CMK (cell line): ENCODE data around the gene LEFTY1.
"Not testable (repeated sequence)": the region's sequence is repeated elsewhere in the genome, so short reads cannot be mapped to it uniquely, and the experiment has no call there.

Experiments
- DNase-seq: peaks from one replicate; pipeline ENCODE4 v3.0.0-alpha.2; 2010; ENCODE audit warnings: low read depth

Gene LEFTY1

DNA sequence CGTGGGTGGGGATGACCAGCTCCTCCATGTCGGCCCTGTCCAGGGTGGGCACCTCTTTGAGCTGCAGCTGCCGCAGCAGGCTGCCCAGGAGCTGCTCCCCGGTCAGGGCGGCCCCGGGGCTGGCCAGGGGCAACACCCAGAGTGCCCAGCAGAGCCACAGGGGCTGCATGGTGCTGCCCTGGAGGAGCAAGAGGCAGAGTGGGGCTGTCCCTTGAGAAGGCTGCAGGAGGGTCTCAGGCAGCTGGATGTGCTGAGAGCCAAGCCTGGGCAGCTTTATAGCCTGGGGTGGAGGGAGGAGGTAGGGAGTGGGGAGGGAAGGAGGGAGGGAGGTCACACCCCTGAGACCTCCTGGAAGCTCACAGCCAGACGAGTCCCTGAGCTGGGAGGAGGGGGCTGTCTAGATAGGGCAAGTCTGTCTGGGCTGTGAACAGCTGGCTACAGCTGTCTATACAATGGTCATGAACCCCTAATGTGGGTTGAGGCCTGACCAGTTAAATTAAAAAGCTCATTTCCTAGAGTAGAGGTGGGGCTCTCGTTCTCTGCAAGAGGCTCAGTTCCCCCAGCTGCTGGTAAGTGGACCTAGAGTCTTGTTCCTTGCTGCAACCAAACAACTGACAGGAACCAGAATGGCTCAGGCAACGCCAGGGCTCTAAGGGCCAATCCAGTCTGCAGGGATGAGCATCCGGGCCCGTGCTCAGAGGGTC lies at the start of gene LEFTY1:
Gene LEFTY1 (minus strand): TSS at position 249 of the 704 bp plus-strand sequence. CDS start 80 bp downstream, at position 169.
- DNase-seq, result no peak

GRCh38 chr1:225937048-225937968 lies 48.4 kb upstream of the LEFTY1 start:
- no peak for DNase-seq

- no peak for DNase-seq
These were observed 47.6 kb upstream of the LEFTY1 start for GRCh38 chr1:225936523-225936922.

GRCh38 chr1:225936086-225936485 lies 47.1 kb upstream of the LEFTY1 start:
- not testable (repeated sequence) for DNase-seq

DNA sequence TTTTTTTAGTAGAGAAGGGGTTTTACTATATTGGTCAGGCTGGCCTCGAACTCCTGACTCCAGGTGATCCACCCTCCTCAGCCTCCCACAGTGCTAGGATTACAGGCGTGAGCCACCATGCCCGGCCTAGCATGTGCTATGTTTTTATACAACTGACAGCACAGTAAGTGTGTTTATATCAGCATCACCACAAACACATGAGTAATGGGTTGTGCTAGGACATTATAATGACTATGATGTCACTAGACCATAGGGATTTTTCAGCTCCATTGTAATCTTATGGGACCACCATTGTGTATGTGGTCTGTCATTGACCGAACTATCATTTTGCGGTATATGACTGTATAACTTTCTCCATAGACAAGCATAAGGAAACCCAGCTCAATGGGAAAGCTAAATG lies 45.8 kb upstream of the LEFTY1 start:
- DNase-seq, result no peak

DNA sequence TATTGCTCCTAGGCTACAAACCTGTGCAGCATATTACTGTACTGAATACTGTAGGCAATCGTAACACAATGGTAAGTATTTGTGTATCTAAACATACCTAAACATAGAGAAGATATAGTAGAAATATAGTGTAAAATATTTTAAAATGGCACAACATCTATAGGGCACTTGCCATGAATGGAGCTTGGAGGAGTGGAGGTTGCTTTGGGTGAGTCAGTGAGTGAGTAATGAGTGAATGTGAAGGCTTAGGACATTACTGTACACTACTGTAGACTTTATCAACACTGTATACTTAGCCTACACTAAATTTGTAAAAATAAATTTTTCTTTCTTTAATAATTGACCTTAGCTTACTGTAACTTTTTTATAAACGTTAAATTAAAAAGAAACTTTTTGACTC lies 44.1 kb upstream of the LEFTY1 start:
- DNase-seq, result no peak

GRCh38 chr1:225931270-225932136 lies 42.6 kb upstream of the LEFTY1 start:
- DNase-seq, result no peak

DNA sequence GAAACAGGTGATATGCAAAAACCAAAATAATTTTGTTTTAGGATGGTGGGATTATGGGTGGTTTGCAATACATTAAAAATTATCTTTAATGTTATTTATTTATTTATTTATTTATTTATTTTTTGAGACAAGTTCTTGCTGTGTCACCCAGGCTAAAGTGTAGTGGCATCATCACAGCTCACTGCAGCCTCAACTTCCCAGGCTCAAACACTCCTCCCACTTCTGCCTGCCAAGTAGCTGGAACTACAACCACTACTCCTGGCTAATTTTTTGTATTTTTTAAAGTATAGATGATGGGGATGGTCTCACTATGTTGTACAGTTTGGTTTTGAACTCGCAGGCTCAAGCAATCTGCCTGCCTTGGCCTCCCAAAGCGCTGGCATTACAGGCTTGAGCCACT lies 41.6 kb upstream of the LEFTY1 start:
- no peak for DNase-seq

GRCh38 chr1:225929462-225929861 lies 40.5 kb upstream of the LEFTY1 start:
- not testable (repeated sequence) for DNase-seq

GRCh38 chr1:225928186-225929175 lies 39.5 kb upstream of the LEFTY1 start:
- DNase-seq, result peak; percentile 98

- no peak for DNase-seq
These were observed 37.7 kb upstream of the LEFTY1 start for GRCh38 chr1:225926551-225927113.

GRCh38 chr1:225923692-225924555 lies 35.0 kb upstream of the LEFTY1 start, which contains the start of gene PYCR2:
PYCR2 (minus strand) TSS chr1:225924250; CDS start chr1:225924110, 140 bp downstream.
- DNase-seq, result peak; percentile 97

GRCh38 chr1:225923381-225923691 lies 34.4 kb upstream of the LEFTY1 start:
- no peak for DNase-seq

DNA sequence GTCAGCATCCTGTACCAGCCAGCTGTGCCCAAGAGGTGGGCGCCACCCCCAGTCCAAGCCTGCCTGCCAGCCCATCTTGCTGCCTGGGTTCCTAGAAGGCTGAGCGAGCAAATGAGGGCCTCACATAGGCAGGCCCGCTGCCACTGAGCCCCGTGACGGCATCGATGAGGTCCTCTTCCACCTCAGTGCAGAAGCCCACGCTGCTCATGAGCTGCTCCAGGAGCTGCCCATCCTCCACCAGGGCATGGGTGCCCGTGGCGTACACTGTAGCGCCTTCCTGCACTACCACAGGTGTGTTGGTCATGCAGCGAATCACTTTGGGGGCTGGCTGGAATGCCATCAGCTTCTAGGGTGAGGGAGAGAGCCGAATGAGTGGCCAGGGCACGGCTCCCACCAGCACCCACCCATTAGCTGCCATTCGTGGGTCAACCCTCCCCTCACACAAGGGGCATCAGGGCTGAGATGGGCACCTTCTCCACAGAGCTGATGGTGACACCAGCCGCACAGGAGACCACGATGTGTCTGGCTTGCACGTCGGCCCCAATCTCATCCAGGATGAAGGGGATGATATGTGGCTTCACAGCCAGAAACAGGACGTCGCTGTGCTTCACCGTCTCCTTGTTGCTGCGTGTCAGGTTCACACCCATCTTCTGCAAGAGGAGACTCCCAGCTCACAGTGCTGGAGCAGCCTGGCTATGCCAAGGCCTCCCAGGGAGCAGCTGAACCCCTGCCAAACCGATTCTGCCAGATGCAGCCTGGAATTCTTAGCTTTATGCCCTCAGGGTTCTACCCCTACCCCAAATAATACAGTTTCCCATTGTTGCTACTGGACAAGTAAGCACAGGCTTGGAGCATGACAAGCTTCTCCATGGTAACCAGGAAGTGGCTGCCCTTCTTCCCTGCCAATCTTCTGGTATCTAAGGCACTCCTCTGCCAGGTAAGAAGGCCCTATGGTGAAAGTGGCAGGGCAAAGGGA lies 33.1 kb upstream of the LEFTY1 start:
- no peak for DNase-seq

- DNase-seq, result no peak
These were observed 31.0 kb upstream of the LEFTY1 start for GRCh38 chr1:225919906-225920305.

GRCh38 chr1:225918280-225918679 lies 29.3 kb upstream of the LEFTY1 start:
- no peak for DNase-seq

- no peak for DNase-seq
These were observed 28.6 kb upstream of the LEFTY1 start for GRCh38 chr1:225917536-225917935.

DNA sequence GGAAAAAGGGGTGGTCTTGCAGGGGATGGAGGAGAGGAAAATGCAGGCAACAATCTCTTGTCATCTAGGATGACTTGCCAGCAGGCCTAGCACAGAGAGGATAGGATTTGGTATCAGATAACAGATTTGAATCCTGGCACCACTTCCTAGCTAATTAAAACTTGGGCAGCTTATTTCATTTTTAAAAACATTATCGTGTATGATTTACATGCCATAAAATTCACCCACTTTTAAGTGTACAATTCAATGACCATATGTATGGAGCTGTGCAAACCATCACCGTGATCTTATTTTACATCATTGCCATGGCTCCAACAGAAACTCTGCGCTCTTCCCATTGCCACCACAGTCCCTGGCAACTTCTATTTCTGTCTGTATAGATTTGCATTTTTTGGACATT lies 28.2 kb upstream of the LEFTY1 start:
- no peak for DNase-seq
